Activated naive CD8-positive, alpha-beta T cell (primary cell): Measurements from ENCODE around the gene TRIM9.
"Not testable (repeated sequence)": the region's sequence is repeated elsewhere in the genome, so short reads cannot be mapped to it uniquely, and the experiment has no call there.

ENCODE experiments used
- H3K27ac Mint-ChIP-seq: one replicate; pipeline ENCODE4 v1.8.0; 2021; ENCODE audit warnings: mixed read lengths
- H3K27me3 Mint-ChIP-seq: one replicate; pipeline ENCODE4 v1.8.0; 2021; ENCODE audit warnings: mixed read lengths
- H3K36me3 Mint-ChIP-seq: one replicate; pipeline ENCODE4 v1.8.0; 2021; ENCODE audit warnings: mixed read lengths
- H3K4me1 Mint-ChIP-seq: one replicate; pipeline ENCODE4 v1.8.0; 2021; ENCODE audit warnings: low read depth, mixed read lengths
- H3K4me3 Mint-ChIP-seq: one replicate; pipeline ENCODE4 v1.8.0; 2021; ENCODE audit warnings: mild to moderate bottlenecking, mixed read lengths
- H3K9me3 Mint-ChIP-seq: one replicate; pipeline ENCODE4 v1.8.0; 2021; ENCODE audit warnings: low read depth, mixed read lengths

TRIM9 gene

DNA sequence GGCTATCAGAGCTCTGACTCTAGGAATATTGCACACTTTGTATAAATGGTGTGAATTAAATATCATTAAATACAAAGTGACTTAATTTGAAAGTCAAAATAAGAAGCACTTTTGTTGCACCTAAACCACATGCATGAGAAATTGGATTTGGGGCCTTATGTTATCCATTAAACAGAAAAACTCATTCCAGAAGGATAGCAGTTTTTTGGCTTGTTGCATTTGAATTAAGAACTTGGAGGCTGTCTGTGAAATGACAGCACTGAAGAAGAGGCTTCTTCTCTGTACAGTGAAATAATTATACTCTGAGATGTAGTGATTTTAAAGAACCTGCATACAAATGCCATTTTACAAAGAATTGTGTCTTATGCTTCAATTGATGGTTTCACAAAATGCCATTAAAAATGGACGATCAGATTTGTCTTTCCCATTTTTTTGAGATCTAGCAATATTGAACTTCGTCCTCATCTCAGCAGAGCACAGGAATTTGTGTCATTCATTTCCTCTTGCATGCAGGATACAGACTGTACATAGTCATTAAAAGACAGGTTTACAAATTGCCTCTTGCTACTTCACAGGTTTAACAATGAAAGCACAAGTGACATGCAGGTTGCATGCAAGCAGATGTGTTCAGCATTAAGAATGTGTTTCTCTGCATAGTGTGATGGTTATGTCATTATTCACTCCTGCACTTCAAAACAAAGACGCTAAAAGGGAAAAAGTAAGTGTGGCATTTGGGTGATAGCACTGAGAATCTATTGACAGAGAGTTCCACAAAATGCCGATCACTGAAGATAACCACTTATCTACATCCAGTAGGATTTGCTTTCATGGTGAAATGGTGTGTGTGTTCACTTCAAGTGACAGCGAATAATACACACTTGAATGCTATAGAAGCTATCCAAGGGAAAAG, 114.7 kb downstream of the TRIM9 start:
- Mint-ChIP-seq H3K4me1 (no peaks in the 10 kb centered on the region), H3K27me3 (peaks cover 3% of the 10 kb centered on the region), H3K27ac (no peak overlapping the region)

DNA sequence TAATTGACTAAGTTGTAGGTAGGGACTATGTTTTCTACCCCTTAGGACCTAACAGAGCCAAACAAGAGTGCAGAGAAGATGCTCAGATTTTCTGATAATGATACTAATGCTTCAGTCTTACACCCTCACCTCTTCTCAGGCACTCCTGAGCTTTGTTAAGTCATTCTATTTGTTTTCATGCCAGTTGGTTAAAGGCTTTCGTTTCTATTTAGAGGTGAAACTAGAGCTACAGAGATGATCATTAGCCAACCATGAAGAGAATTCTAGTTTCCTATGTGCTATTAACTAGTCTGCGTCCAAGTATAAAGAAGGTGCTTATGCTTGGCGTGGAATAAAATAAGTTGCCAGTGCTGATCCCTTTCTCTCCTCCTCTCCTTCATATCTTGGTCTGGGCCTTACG, 116.0 kb downstream of the TRIM9 start:
- Mint-ChIP-seq H3K9me3 (no peaks in the 10 kb centered on the region), H3K4me1 (no peaks in the 10 kb centered on the region), H3K36me3 (no peaks in the 10 kb centered on the region), H3K27ac (no peak overlapping the region), H3K27me3 (peaks cover 3% of the 10 kb centered on the region), H3K4me3 (no peak overlapping the region)

More for the DNA sequence above, 114.7 kb downstream of the TRIM9 start:
- no peaks in the 10 kb centered on the region for H3K36me3 Mint-ChIP-seq
- H3K9me3 Mint-ChIP-seq, result no peaks in the 10 kb centered on the region
- no peak overlapping the region for H3K4me3 Mint-ChIP-seq

GRCh38 chr14:50978529-50978871, 116.4 kb downstream of the TRIM9 start:
- H3K27me3 Mint-ChIP-seq, result peaks cover 3% of the 10 kb centered on the region
- H3K4me3 Mint-ChIP-seq, result no peak overlapping the region
- H3K27ac Mint-ChIP-seq, result no peak overlapping the region
- no peaks in the 10 kb centered on the region for H3K4me1 Mint-ChIP-seq
- H3K9me3 Mint-ChIP-seq, result no peaks in the 10 kb centered on the region
- H3K36me3 Mint-ChIP-seq, result no peaks in the 10 kb centered on the region

- Mint-ChIP-seq H3K4me3 (no peak overlapping the region), H3K4me1 (no peaks in the 10 kb centered on the region), H3K27me3 (peaks cover 3% of the 10 kb centered on the region), H3K27ac (no peak overlapping the region), H3K9me3 (no peaks in the 10 kb centered on the region), H3K36me3 (no peaks in the 10 kb centered on the region)
These were observed 116.9 kb downstream of the TRIM9 start for GRCh38 chr14:50977863-50978528.

DNA sequence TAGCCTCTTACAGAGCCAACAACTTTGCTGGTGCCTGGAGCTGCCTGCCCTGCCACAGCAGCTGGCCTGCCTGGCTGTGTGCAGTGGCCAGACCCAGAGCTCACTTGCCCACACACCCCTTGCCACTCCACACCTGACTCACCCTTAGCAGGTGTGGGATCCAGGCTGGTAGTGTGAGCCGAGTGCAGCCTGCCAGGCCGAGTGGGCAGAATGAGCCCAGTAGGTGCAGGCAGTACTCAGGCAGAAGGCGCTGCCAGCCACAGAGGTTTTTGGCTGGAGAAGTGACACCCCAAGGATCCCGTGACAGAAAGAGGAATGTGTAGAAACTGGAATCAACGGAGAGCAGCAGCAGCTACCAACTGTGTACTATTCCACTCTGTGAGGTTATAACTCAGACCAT, 120.8 kb downstream of the TRIM9 start:
- Mint-ChIP-seq H3K36me3 (no peaks in the 10 kb centered on the region), H3K4me1 (no peaks in the 10 kb centered on the region), H3K27me3 (peaks cover 6% of the 10 kb centered on the region), H3K9me3 (no peaks in the 10 kb centered on the region), H3K4me3 (no peak overlapping the region), H3K27ac (no peak overlapping the region)

- Mint-ChIP-seq H3K27ac (no peak overlapping the region), H3K27me3 (peaks cover 5% of the 10 kb centered on the region), H3K9me3 (no peaks in the 10 kb centered on the region), H3K36me3 (no peaks in the 10 kb centered on the region), H3K4me1 (no peaks in the 10 kb centered on the region), H3K4me3 (no peak overlapping the region)
These were observed 122.2 kb downstream of the TRIM9 start for GRCh38 chr14:50972734-50973133.

- H3K27ac Mint-ChIP-seq, result no peak overlapping the region
- peaks cover 5% of the 10 kb centered on the region for H3K27me3 Mint-ChIP-seq
- H3K4me3 Mint-ChIP-seq, result no peak overlapping the region
- H3K4me1 Mint-ChIP-seq, result no peaks in the 10 kb centered on the region
- H3K36me3 Mint-ChIP-seq, result no peaks in the 10 kb centered on the region
- no peaks in the 10 kb centered on the region for H3K9me3 Mint-ChIP-seq
These were observed 123.8 kb downstream of the TRIM9 start for GRCh38 chr14:50970886-50971781.

DNA sequence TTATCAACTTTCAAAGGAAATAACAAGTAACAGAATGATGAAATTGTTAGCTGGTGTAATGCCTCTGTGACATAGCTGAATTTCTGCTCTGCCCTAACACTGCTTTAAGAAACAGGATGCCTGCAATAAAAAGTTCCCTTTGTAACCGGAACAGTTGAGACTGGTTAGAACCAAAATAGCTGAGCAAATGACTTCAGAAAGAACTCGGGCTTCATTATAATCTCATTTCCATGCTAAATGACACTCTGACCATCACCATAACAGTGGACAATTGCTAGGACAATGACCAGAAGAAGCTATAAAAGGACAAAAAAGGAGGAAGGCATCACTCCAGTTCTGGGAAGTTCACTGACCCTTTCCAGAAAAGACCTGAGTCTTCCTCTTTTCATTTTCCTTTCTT, 127.1 kb downstream of the TRIM9 start:
- Mint-ChIP-seq H3K4me1 (no peaks in the 10 kb centered on the region), H3K27me3 (peaks cover 5% of the 10 kb centered on the region), H3K36me3 (no peaks in the 10 kb centered on the region), H3K9me3 (no peaks in the 10 kb centered on the region), H3K4me3 (no peak overlapping the region), H3K27ac (no peak overlapping the region)

DNA sequence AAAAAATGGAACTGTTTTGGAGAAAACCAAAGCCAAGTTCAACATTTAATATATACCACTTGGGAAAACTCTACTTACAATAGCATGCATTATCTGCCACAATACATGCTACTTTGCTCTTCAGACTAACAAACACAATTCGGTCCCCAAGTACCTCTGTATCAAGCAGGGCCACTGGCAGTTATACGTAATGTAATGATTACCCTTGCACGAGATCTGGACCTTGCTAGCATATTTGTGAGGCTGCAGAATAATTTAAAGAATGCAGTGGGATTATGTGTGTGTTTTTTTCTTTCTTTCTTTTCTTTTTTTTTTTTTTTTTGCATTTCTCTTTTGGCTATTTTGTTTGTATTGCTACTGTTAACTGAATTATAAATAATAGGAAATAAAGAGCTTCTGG, 127.8 kb downstream of the TRIM9 start:
- H3K27ac Mint-ChIP-seq, result no peak overlapping the region
- no peaks in the 10 kb centered on the region for H3K9me3 Mint-ChIP-seq

GRCh38 chr14:50964683-50965390, 130.1 kb downstream of the TRIM9 start:
- Mint-ChIP-seq H3K4me1 (no peaks in the 10 kb centered on the region), H3K4me3 (no peak overlapping the region), H3K27me3 (peaks cover 2% of the 10 kb centered on the region), H3K36me3 (no peaks in the 10 kb centered on the region), H3K9me3 (no peaks in the 10 kb centered on the region), H3K27ac (no peak overlapping the region)

More for the DNA sequence above, 127.8 kb downstream of the TRIM9 start:
- Mint-ChIP-seq H3K27me3 (peaks cover 5% of the 10 kb centered on the region), H3K4me3 (no peak overlapping the region), H3K4me1 (no peaks in the 10 kb centered on the region), H3K36me3 (no peaks in the 10 kb centered on the region)

DNA sequence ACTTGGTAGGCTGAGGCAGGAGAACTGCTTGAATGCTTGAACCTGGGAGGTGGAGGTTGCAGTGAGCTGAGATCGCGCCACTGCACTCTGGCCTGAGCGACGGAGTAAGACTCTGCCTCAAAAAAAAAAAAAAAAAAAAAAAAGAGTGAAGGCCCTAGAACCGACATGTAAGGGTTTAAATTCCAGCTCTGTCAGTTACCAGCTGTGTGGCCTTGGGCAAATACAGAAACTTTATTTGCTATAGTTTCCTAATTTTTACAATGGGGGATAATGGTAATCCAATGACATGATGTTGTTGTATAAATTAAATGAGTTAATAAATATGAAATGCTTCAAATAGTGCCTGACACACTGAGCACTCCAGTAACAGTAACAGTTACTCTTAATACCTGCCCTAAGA, 131.0 kb downstream of the TRIM9 start:
- Mint-ChIP-seq H3K27ac (no peak overlapping the region), H3K27me3 (peaks cover 2% of the 10 kb centered on the region), H3K4me1 (no peaks in the 10 kb centered on the region), H3K36me3 (no peaks in the 10 kb centered on the region), H3K4me3 (no peak overlapping the region), H3K9me3 (no peaks in the 10 kb centered on the region)

DNA sequence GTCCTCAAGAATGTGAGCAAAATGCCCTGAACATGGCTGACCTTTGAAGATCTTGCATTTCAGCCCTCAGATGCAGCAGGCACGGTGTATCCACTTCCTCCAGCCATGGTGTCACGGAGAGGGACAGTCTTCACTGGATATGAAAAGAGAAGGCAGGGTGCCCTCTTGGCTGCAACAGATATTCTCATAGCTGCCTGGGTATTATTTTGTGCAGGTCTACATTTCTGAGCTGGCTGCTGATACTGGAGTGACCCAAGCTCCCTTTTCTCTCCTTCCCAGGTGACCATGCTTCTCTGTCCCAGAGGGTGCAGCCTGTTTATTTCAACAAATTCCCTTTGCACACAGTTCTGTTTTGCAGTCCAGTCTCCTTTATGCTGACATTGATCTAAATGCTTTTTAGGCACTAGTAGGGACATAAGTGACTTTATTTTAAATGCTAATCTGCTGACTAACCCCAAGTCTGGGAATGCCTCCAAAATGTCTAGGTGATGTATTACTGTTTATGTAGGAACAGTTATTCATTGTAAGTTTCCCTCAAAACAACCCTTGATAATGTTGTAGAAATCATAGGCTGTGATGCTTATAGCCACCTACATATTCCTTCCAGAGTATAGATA, 133.2 kb downstream of the TRIM9 start:
- H3K27me3 Mint-ChIP-seq, result no peaks in the 10 kb centered on the region
- H3K4me3 Mint-ChIP-seq, result no peak overlapping the region
- H3K9me3 Mint-ChIP-seq, result no peaks in the 10 kb centered on the region

DNA sequence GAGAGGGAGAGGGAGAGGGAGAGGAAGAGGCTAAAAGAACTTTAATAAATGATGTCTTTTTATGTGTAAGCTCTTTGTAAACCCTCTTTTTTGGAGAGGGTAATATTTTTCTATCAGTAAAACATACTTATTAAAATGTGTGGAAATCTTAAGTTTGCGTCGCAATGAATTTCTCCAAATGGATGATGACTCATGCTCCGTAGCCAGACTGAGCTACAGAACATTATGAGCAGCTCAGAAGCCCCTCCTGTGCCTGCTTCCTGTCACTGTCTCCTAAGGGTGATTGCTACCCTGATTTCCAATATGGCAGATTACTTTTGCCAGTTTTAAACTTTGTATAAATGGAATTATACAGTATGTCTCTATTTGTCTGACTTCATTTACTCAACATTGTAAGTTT, 137.6 kb downstream of the TRIM9 start:
- no peaks in the 10 kb centered on the region for H3K36me3 Mint-ChIP-seq
- no peaks in the 10 kb centered on the region for H3K9me3 Mint-ChIP-seq
- no peaks in the 10 kb centered on the region for H3K27me3 Mint-ChIP-seq
- H3K4me1 Mint-ChIP-seq, result peaks cover 3% of the 10 kb centered on the region
- H3K27ac Mint-ChIP-seq, result no peak overlapping the region
- no peak overlapping the region for H3K4me3 Mint-ChIP-seq

More for the DNA sequence above, 133.2 kb downstream of the TRIM9 start:
- Mint-ChIP-seq H3K4me1 (no peaks in the 10 kb centered on the region), H3K27ac (no peak overlapping the region), H3K36me3 (no peaks in the 10 kb centered on the region)

GRCh38 chr14:50956421-50956820, 138.5 kb downstream of the TRIM9 start:
- H3K27ac Mint-ChIP-seq, H3K4me1 Mint-ChIP-seq, H3K36me3 Mint-ChIP-seq, H3K4me3 Mint-ChIP-seq, H3K9me3 Mint-ChIP-seq, H3K27me3 Mint-ChIP-seq: not testable (repeated sequence)
